Mucosa of descending colon (tissue), 3 donors: ENCODE results near the gene SLC48A1. TPM values are rescaled to one million over a fixed set of nuclear protein-coding genes. Genes with fewer than 3 reads are reported as not detected.

Source experiments
- ATAC-seq: fragments of 200-7000 bp; cut with Tn5 transposase; one replicate; pipeline ENCODE4 v1.9.1; 2020; ENCODE audit warnings: mild to moderate bottlenecking, moderate library complexity
- DNase-seq, 3 donors: peaks; one replicate each; pipeline ENCODE4 v3.0.0-alpha.2; 2020
- H3K36me3 ChIP-seq: fragments of 200-600 bp; one replicate; pipeline ENCODE4 v1.8.0; 2021; ENCODE audit warnings: low read depth, mild to moderate bottlenecking
- H3K4me1 ChIP-seq: fragments of 200-600 bp; one replicate; pipeline ENCODE4 v1.8.0; 2021; ENCODE audit warnings: low read depth, mild to moderate bottlenecking
- H3K4me3 ChIP-seq: fragments of 200-600 bp; one replicate; pipeline ENCODE4 v1.8.0; 2021; ENCODE audit warnings: mild to moderate bottlenecking
- H3K9me3 ChIP-seq: fragments of 200-600 bp; one replicate; pipeline ENCODE4 v1.8.0; 2021; ENCODE audit warnings: mild to moderate bottlenecking
- CTCF ChIP-seq: fragments of 200-600 bp; IDR thresholded peaks from one replicate; pipeline ENCODE4 v1.8.0; 2022; ENCODE audit warnings: antibody characterized with exemption, mild to moderate bottlenecking
- intact Hi-C, 2 donors: fragments of 100-400 bp; cut with DNase I in 1 of 2; cut with micrococcal nuclease in 1 of 2; formaldehyde crosslinking; loops; one replicate each; pipeline versions ENCODE4 v1.11.0 to v1.11.1; 2022; cut with DNase I, micrococcal nuclease
- total RNA-seq, 3 donors: library from RNA; stranded (reverse); fragmentation: NEBNext Ultra II Directional in 2 of 3; extraction: Animal tissue kit (Norgen Biotek cat#: 25700) in 2 of 3; gene quantifications; one replicate each; pipeline versions ENCODE4 v1.2.1 to v1.2.4, GENCODE V29; 2021 to 2023
- donor health status: DM: no; HTN: no; CAD: no; lungs with moderate emphysema.
- donor health status: DM: no; HTN: no; CAD: no.
- donor health status: DM: no; HTN: yes; CAD: no.

Gene SLC48A1
- total RNA-seq, 3 donors from 2014 or later: 17.2 to 35.4 (median 19.1) TPM

- intact Hi-C loops: no loop called here
- ATAC-seq: no peak
These were observed 4.7 kb upstream of the SLC48A1 start for GRCh38 chr12:47768323-47768811.

GRCh38 chr12:47769234-47770085 is 3.6 kb upstream of the SLC48A1 start:
- intact Hi-C loops: loop anchor here (10.0 kb wide), 2 partner anchors 45 to 65 kb away; partner anchors contain the start of gene ENDOU (in 1 of the 2)
- H3K9me3 ChIP-seq: no peaks in the 10 kb centered on the region
- DNase-seq: no peak
- no peaks in the 10 kb centered on the region for H3K36me3 ChIP-seq
- no peak for TF ChIP-seq CTCF
- H3K4me1 ChIP-seq: peaks cover 4% of the 10 kb centered on the region
- no peak for ATAC-seq
- H3K4me3 ChIP-seq: no peak overlapping the region

More at GRCh38 chr12:47768323-47768811, 4.7 kb upstream of the SLC48A1 start:
- H3K36me3 ChIP-seq: no peaks in the 10 kb centered on the region
- H3K9me3 ChIP-seq: no peaks in the 10 kb centered on the region
- H3K4me1 ChIP-seq: no peaks in the 10 kb centered on the region
- no peak for DNase-seq
- no peak overlapping the region for H3K4me3 ChIP-seq
- no peak for TF ChIP-seq CTCF

- no peak for ATAC-seq
- intact Hi-C loops: loop anchor here (10.0 kb wide), 2 partner anchors 45 to 65 kb away; partner anchors contain the start of gene ENDOU (in 1 of the 2)
These were observed 2.8 kb upstream of the SLC48A1 start for GRCh38 chr12:47770086-47770726.

GRCh38 chr12:47771304-47771703 is 1.7 kb upstream of the SLC48A1 start:
- Histone ChIP-seq H3K36me3 (no peaks in the 10 kb centered on the region), H3K9me3 (no peaks in the 10 kb centered on the region), H3K4me1 (peaks cover 4% of the 10 kb centered on the region), H3K4me3 (no peak overlapping the region)
- intact Hi-C loops: loop anchor here (10.0 kb wide), 2 partner anchors 47 to 63 kb away; partner anchors contain the start of gene ENDOU (in 1 of the 2)
- ATAC-seq: no peak
- peak in 1 of 3 donors; percentile 18 for DNase-seq
- no peak for TF ChIP-seq CTCF

More at GRCh38 chr12:47770086-47770726, 2.8 kb upstream of the SLC48A1 start:
- Histone ChIP-seq H3K9me3 (no peaks in the 10 kb centered on the region), H3K4me3 (no peak overlapping the region), H3K36me3 (no peaks in the 10 kb centered on the region), H3K4me1 (peaks cover 4% of the 10 kb centered on the region)
- no peak for DNase-seq
- no peak for TF ChIP-seq CTCF

GRCh38 chr12:47772094-47772660 is 861 bp upstream of the SLC48A1 start:
- no peaks in the 10 kb centered on the region for H3K9me3 ChIP-seq
- peaks cover 4% of the 10 kb centered on the region for H3K4me1 ChIP-seq
- ATAC-seq: no peak
- DNase-seq: peak in 1 of 3 donors; percentile 19
- no peak overlapping the region for H3K4me3 ChIP-seq
- intact Hi-C loops: loop anchor here (10.0 kb wide), 2 partner anchors 47 to 63 kb away; partner anchors contain the start of gene ENDOU (in 1 of the 2)
- H3K36me3 ChIP-seq: no peaks in the 10 kb centered on the region
- TF ChIP-seq CTCF: no peak
